ENCODE measurements around the gene ZFAND3. TPM values are rescaled to one million over a fixed set of nuclear protein-coding genes. Genes with fewer than 3 reads are reported as not detected.

Gene ZFAND3
- total and polyA plus RNA-seq, 8 donors, result 19.8 to 164 (median 37.3) TPM

DNA sequence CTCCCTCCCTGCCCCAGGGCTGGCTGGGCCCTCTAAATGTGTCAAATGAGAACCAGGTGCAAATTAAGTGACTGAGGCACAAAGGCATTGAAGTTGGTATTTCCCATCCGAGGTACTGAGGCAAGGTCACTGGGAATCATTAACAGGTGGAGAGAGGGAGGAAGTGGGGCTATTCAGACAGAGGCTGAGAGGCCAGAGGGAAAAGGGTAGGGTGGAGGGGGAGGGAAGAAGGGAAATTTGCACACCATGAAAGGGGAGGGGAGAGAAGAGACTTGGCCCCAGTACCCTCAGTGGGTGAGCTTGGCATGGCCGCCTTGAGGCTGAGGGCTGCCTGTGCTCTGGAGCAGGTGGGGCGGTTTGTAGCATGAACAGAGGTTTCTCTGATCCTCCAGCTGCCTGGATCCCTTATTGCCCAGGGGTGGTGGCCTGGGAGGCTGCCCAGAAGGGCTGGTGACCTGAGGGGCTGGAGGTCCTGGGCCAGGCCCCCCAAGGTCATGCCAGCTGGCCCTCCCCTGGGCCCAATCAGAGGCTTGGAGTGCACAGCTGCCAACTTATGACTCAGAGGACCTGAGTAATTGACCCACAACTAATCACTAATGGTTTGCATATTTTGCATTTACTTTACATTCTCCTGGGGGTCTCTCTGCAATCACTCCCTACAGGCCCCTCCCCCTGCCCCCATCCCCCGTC lies 40.3 kb upstream of the ZFAND3 start:
- WGBS, 5 donors, result 72 to 90% (median 88%) methylated on average over 4 of the region's 4 CpGs
- H3K36me3 ChIP-seq, result no peaks in the 10 kb centered on the region
- H3K9me3 ChIP-seq, result no peaks in the 10 kb centered on the region
- H3K4me1 ChIP-seq, result peaks cover 10 to 15% (median 14%) of the 10 kb centered on the region in 4 donors
- no peak overlapping the region for H3K27ac ChIP-seq
- intact Hi-C loops (cut with DNase I; ENCODE audit: low total_unique reads), result no loop called here
- no peak for DNase-seq
- peaks cover 0 to 17% (median 0%) of the 10 kb centered on the region in 3 donors for H3K27me3 ChIP-seq
- TF ChIP-seq, protein P1, sequence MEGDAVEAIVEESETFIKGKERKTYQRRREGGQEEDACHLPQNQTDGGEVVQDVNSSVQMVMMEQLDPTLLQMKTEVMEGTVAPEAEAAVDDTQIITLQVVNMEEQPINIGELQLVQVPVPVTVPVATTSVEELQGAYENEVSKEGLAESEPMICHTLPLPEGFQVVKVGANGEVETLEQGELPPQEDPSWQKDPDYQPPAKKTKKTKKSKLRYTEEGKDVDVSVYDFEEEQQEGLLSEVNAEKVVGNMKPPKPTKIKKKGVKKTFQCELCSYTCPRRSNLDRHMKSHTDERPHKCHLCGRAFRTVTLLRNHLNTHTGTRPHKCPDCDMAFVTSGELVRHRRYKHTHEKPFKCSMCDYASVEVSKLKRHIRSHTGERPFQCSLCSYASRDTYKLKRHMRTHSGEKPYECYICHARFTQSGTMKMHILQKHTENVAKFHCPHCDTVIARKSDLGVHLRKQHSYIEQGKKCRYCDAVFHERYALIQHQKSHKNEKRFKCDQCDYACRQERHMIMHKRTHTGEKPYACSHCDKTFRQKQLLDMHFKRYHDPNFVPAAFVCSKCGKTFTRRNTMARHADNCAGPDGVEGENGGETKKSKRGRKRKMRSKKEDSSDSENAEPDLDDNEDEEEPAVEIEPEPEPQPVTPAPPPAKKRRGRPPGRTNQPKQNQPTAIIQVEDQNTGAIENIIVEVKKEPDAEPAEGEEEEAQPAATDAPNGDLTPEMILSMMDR (IDR thresholded peaks at IDR 0.05), result no peak
- no peak for TF ChIP-seq POLR2A (IDR thresholded peaks at IDR 0.05)
- TF ChIP-seq POLR2AphosphoS5 (IDR thresholded peaks at IDR 0.05), result no peak
- no peak for TF ChIP-seq EP300 (IDR thresholded peaks at IDR 0.05)
- H3K4me3 ChIP-seq, result no peak overlapping the region

GRCh38 chr6:37779902-37780628 lies 39.5 kb upstream of the ZFAND3 start:
- Histone ChIP-seq H3K9me3 (no peaks in the 10 kb centered on the region), H3K4me3 (no peak overlapping the region), H3K27me3 (peaks cover 0 to 26% (median 0%) of the 10 kb centered on the region in 3 donors), H3K27ac (no peak overlapping the region), H3K4me1 (peaks cover 17 to 23% (median 22%) of the 10 kb centered on the region in 4 donors), H3K36me3 (no peaks in the 10 kb centered on the region)
- intact Hi-C loops (cut with DNase I; ENCODE audit: low total_unique reads), result loop anchor here (10.0 kb wide), 1 partner anchor 715 kb away; no protein-coding TSS in a partner anchor
- no peak for DNase-seq
- 83 to 100% (median 92%) methylated on average over 2 to 7 of the region's 7 CpGs for WGBS, 5 donors
- TF ChIP-seq EP300 (IDR thresholded peaks at IDR 0.05) (no peak), POLR2A (IDR thresholded peaks at IDR 0.05) (no peak), POLR2AphosphoS5 (IDR thresholded peaks at IDR 0.05) (no peak)
- TF ChIP-seq, protein P1 (IDR thresholded peaks at IDR 0.05), result no peak

GRCh38 chr6:37781788-37782187 lies 37.7 kb upstream of the ZFAND3 start:
- H3K27me3 ChIP-seq, result peaks cover 0 to 30% (median 0%) of the 10 kb centered on the region in 3 donors
- H3K27ac ChIP-seq, result no peak overlapping the region
- no peaks in the 10 kb centered on the region for H3K9me3 ChIP-seq
- WGBS, 5 donors, result 87 to 94% (median 89%) methylated on average over 2 of the region's 2 CpGs
- TF ChIP-seq, protein P1 (IDR thresholded peaks at IDR 0.05), result no peak
- TF ChIP-seq POLR2A (IDR thresholded peaks at IDR 0.05), result no peak
- TF ChIP-seq POLR2AphosphoS5 (IDR thresholded peaks at IDR 0.05), result no peak
- no peak for TF ChIP-seq EP300 (IDR thresholded peaks at IDR 0.05)
- H3K4me1 ChIP-seq, result peaks cover 17 to 23% (median 23%) of the 10 kb centered on the region in 4 donors
- no peak for DNase-seq
- H3K4me3 ChIP-seq, result no peak overlapping the region
- intact Hi-C loops (cut with DNase I; ENCODE audit: low total_unique reads), result loop anchor here (10.0 kb wide), 1 partner anchor 713 kb away; no protein-coding TSS in a partner anchor
- no peaks in the 10 kb centered on the region for H3K36me3 ChIP-seq

GRCh38 chr6:37783025-37783855 lies 36.3 kb upstream of the ZFAND3 start:
- WGBS, 5 donors, result 20 to 35% (median 28%) methylated on average over 21 to 26 of the region's 26 CpGs
- peak in 1 of 2 donors; percentile 67 for DNase-seq
- Histone ChIP-seq H3K36me3 (no peaks in the 10 kb centered on the region), H3K4me3 (peak overlapping the region; percentile 44 to 62 (median 46)), H3K27ac (peak overlapping the region in 4 of 5 donors; percentile 1 to 71 (median 29)), H3K27me3 (peaks cover 0 to 30% (median 0%) of the 10 kb centered on the region in 3 donors), H3K9me3 (no peaks in the 10 kb centered on the region), H3K4me1 (peaks cover 17 to 23% (median 23%) of the 10 kb centered on the region in 4 donors)
- intact Hi-C loops (cut with DNase I; ENCODE audit: low total_unique reads), result loop anchor here (10.0 kb wide), 1 partner anchor 712 kb away; no protein-coding TSS in a partner anchor
- TF ChIP-seq EP300 (IDR thresholded peaks at IDR 0.05) (no peak), POLR2A (IDR thresholded peaks at IDR 0.05) (no peak), POLR2AphosphoS5 (IDR thresholded peaks at IDR 0.05) (no peak)
- TF ChIP-seq, protein P1 (IDR thresholded peaks at IDR 0.05), result no peak

Measured in stomach (tissue), 9 donors.